GM18498 (cell line): ENCODE results near the gene HLTF.

ENCODE experiments used
- ATAC-seq: cut with Tn5 transposase; IDR thresholded peaks from one replicate; pipeline ENCODE4 v1.9.1; 2021; ENCODE audit warnings: mild to moderate bottlenecking, moderate library complexity; ENCODE audit not compliant: unreplicated experiment

Gene HLTF

GRCh38 chr3:149087208-149087607, 875 bp upstream of the HLTF start:
- ATAC-seq, result no peak

- ATAC-seq, result peak; percentile 23
Observed at GRCh38 chr3:149085828-149086231, 503 bp downstream of the HLTF start.

GRCh38 chr3:149081772-149082171, 4.6 kb downstream of the HLTF start:
- no peak for ATAC-seq

GRCh38 chr3:149080699-149081091, 5.6 kb downstream of the HLTF start:
- no peak for ATAC-seq

DNA sequence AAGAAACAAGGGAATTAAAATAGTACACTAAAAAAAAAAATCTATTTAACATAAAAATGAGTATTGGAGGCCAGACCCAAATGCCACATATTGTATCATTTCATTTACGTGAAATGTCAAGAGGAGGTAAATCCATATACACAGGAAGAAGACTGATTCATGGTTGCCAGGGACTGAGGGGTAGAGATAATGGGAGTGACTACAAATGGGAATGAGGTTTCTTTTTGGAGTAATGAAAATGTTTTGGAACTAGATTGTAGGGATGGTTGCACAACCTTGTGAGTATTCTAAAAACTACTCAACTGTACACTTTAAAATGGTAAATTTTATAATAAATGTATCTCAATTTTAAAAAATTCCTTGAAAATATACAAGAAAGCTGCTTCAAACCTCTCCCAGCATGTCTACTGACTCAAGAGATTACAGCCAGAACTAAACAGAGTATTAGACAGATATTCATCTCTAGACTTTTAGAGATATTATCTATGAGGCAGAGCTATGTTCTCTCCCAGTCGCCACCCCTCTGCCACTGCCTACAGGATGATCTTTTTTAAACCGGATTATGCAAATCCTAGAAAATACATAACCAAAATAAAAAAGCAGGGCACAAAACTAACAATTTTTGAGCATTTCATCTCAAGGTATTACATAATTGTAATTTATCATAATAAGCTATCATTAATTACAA, 6.2 kb downstream of the HLTF start:
- no peak for ATAC-seq

- ATAC-seq, result no peak
Observed at GRCh38 chr3:149077628-149078027, 8.7 kb downstream of the HLTF start.

DNA sequence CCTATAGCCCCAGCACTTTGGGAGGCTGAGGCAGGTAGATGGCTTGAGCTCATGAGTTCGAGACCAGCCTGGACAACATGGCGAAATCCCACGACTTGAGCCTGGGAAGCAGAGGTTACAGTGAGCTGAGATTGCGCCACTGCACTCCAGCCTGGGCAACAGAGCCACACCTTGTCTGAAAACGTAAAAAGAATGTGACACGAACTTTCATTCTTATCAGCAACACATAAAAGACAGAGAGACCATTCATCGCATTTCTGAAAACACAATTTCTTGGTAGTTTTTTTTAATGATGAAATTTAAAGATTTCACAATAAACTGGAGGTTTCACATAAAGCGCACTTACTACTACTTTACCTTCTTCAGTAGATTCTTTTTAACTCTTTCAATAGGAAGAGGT, 18.4 kb downstream of the HLTF start:
- ATAC-seq, result no peak

DNA sequence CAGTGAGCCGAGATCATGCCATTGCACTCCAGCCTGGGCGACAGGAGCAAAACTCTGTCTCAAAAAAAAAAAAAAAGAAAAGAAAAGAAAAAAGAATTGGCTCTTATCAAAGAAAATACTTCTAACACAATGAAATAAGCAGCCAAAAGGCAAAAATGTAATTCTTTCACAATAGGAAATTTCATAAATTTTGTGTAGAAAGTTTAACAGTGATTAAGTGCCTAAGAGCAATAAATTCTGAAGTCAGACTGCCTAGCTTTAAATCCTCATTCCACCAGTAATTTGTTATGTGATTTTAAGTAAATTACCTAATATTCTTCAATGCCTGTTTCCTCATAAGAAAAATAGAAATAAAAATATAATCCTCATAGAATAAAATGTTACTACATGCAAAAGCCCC, 24.6 kb downstream of the HLTF start:
- no peak for ATAC-seq

DNA sequence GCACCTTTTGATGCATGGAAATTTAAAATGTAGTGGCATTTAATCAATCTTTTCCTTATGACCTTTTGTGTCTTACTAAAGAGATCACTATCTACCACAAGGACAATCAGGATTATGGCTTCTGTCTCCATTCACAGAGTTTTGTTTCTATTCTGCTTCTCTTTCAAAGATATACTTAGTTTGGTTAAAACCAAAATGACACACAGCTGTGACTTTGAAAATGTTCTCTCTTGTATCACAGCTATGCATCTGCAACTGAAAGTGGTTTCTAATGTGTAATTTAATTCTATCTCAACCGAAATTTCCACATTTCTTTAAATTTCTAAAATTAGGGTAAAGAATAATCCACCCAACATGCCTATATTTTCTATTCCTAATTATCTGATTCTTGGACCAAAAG, 27.7 kb downstream of the HLTF start:
- peak; percentile 86 for ATAC-seq

GRCh38 chr3:149058198-149058597, 28.1 kb downstream of the HLTF start:
- ATAC-seq, result peak; percentile 11

DNA sequence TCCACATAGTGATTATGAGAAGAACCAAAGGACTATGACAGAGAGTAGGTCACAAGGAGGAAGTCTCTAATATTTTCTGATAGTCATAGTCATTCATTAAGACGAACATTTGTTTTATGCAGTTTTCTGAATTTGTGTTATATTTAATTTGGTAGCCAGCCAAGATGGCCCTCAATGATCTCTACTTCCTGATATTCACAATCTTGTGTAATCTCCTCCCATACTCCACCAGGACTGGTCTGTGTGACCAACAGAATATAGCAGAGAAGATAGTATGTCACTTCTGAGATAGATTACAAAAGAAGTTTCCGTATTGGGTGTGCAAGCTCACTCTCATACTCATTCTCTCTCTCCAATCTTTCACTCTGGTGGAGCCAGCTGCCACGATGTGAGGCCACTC, 30.8 kb downstream of the HLTF start:
- no peak for ATAC-seq

DNA sequence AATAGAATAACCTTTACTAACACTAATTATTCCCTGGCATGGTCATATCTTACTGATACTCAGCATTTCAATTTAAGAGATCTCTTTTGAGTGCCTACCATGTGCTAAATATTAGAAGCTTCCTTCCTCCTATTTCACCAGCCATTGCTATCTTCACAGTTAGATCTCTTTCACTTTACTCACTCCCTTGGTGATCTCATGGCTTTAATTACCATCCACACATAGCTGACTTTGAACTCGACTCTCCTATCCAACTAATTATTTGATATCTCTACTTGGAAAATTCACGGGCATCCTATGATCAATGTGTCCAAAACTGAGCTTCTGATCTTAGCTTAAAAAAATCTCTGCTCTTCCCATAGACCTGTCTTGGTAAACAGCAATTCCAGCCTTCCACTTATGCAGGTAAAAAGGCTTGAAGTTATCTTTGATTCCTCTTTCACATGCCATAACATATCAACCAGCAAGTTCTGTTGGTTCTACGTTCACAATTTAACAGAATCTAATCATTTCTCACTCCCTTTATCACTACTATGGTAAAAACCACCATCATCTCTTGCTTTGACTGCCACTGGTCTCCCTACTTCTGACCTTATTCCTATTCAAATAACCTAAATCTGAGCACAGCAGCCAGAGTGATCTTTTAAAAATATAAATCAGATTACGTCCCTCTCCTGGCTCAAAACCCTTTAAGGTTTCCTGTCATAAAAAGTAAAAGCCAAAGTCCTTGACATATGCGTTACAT, 41.8 kb downstream of the HLTF start:
- no peak for ATAC-seq

DNA sequence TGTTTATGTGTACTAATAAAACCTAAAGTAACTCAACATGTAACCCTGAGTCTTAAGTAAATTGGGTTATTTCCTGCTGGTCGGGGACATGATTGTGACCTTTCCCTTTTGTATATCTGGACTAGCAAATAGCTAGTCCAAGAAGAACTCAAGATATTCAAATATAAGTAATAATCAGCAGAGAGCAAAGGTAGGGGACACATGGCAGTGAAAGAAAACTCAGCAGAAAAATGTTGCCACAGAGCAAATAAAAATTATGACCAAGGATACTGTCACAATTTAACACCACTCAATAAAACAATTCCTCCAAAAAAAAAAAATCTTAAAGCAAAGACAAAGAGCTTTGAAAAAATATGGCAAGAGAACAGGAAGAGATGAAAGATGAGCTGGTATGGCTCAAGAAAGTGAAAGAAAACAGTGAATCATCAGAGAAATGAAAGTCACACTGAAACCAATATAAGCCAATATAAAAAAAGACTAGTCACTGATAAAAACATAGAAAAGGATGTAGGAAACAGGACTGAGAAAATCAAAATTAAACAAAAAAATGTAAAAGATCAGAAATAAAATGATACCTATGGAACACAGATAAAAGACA, 43.4 kb downstream of the HLTF start:
- ATAC-seq, result peak; percentile 92

GRCh38 chr3:149038322-149038721, 48.0 kb downstream of the HLTF start:
- no peak for ATAC-seq

- ATAC-seq, result no peak
Observed at GRCh38 chr3:149037684-149038083, 48.6 kb downstream of the HLTF start.

GRCh38 chr3:149031096-149031495, 55.2 kb downstream of the HLTF start:
- ATAC-seq, result no peak

GRCh38 chr3:149026718-149027117, 59.6 kb downstream of the HLTF start:
- ATAC-seq, result no peak

DNA sequence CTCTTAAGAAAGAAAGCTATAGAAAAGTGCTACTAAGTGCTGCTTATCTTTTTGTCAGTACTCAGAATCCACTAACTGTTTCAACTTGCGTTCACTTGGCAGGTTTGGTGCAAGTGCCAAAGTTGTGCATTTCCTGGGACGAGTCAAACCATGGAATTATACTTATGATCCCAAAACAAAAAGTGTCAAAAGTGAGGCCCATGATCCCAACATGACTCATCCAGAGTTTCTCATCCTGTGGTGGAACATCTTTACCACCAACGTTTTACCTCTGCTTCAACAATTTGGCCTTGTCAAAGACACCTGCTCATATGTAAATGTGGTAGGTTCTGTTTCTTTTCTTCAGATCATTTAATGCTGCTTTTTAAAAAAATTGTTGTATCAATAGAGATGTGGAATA, 62.4 kb downstream of the HLTF start:
- ATAC-seq, result no peak

- no peak for ATAC-seq
Observed at GRCh38 chr3:149021830-149022229, 64.5 kb downstream of the HLTF start.

DNA sequence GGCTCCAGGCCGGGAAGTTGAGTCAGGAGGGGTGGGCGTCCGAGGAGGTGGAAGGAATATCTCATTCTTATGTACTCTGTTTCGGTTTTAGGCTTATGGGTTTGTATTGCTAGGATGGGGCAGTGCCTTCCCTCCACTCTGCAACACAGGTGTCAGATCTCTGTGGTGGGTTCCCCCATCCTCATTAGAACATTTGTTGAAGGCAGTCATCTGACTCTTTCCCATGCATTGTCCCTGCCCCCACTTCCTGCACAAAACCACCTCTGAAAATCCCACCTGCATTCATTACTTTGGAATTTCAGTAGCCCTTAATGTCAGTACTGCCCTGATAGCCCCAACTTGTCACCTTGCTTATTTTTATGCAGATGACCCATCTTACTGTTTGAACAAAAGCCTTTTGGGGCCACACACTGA, 65.5 kb downstream of the HLTF start:
- no peak for ATAC-seq

DNA sequence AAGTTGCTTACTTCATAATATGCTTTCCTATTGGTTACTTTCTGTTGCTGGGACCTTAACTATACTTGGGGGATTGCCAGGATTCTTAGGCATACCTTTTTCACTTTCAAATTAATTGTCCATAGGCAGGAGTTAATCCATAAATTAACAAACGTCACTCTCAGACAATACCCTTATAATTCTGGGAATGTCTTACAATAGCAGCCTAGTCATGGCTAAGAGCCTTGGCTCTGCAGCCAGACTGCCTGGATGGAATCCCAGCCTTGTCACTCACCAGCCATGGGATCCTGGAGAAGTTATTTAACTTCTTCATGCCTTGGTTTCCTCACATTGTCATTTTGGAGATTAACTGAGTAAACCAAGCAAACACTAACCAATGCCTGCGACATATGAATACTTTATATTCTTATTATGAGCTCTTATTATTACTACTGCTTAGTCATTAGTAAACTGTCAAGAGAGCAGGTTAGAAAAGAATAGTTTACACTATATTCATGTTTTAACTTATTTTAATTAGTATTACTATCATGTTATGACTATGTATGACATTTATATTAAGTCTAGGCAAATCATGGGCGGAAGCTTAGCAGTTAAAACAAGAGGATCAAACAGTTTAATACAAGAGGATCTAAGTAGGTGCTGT, 66.0 kb downstream of the HLTF start:
- no peak for ATAC-seq

- ATAC-seq, result no peak
Observed at GRCh38 chr3:149019580-149019979, 66.8 kb downstream of the HLTF start.
